Vagina (tissue), 2 donors: ENCODE data around the gene GARIN5B.

ENCODE experiments used
- POLR2A ChIP-seq, 2 donors: fragments of 450-650 bp; IDR thresholded peaks; one replicate each; pipeline ENCODE4 v1.6.1; 2017; ENCODE audit warnings: antibody characterized with exemption in 2 of 2, mild to moderate bottlenecking in 2 of 2, moderate library complexity in 2 of 2
- TF ChIP-seq, protein P1 (sequence below), 3 experiments: fragments of 450-650 bp in 2 of 3; fragments of 200-600 bp in 1 of 3; sonication (generic) in 1 of 3; IDR thresholded peaks; one replicate each; pipeline ENCODE4 v1.5.1; 2017 to 2019; ENCODE audit warnings: antibody characterized with exemption in 3 of 3, mild to moderate bottlenecking in 2 of 3, moderate library complexity in 2 of 3

- TF ChIP-seq, protein P1, sequence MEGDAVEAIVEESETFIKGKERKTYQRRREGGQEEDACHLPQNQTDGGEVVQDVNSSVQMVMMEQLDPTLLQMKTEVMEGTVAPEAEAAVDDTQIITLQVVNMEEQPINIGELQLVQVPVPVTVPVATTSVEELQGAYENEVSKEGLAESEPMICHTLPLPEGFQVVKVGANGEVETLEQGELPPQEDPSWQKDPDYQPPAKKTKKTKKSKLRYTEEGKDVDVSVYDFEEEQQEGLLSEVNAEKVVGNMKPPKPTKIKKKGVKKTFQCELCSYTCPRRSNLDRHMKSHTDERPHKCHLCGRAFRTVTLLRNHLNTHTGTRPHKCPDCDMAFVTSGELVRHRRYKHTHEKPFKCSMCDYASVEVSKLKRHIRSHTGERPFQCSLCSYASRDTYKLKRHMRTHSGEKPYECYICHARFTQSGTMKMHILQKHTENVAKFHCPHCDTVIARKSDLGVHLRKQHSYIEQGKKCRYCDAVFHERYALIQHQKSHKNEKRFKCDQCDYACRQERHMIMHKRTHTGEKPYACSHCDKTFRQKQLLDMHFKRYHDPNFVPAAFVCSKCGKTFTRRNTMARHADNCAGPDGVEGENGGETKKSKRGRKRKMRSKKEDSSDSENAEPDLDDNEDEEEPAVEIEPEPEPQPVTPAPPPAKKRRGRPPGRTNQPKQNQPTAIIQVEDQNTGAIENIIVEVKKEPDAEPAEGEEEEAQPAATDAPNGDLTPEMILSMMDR (IDR thresholded peaks at IDR 0.05) = no peak
- no peak for TF ChIP-seq POLR2A (IDR thresholded peaks at IDR 0.05)
Observed at GRCh38 chr19:55382522-55383054, 19.5 kb upstream of the GARIN5B start.
